Chondrocyte (in vitro differentiated cells): ENCODE measurements around the gene ARID5B. TPM values are rescaled to one million over a fixed set of nuclear protein-coding genes. Genes with fewer than 3 reads are reported as not detected.

Experiments
- DNase-seq: peaks from one replicate; pipeline ENCODE4 v3.0.0; 2021; ENCODE audit warnings: mixed read lengths, low spot score
- H3K27ac Mint-ChIP-seq: one replicate; pipeline ENCODE4 v1.8.0; 2021; ENCODE audit warnings: mild to moderate bottlenecking, moderate library complexity, mixed read lengths; ENCODE audit not compliant: unreplicated experiment
- H3K27me3 Mint-ChIP-seq: 2 replicates; pipeline ENCODE4 v1.8.0; 2021; ENCODE audit warnings: low read depth, mixed read lengths
- H3K36me3 Mint-ChIP-seq: 2 replicates; pipeline ENCODE4 v1.8.0; 2021; ENCODE audit warnings: low read depth, mixed read lengths
- H3K4me1 Mint-ChIP-seq: 2 replicates; pipeline ENCODE4 v1.8.0; 2021; ENCODE audit warnings: low read depth, mild to moderate bottlenecking, mixed read lengths
- H3K4me3 Mint-ChIP-seq: one replicate; pipeline ENCODE4 v1.8.0; 2021; ENCODE audit warnings: mild to moderate bottlenecking, moderate library complexity, mixed read lengths; ENCODE audit not compliant: unreplicated experiment
- H3K9me3 Mint-ChIP-seq: 2 replicates; pipeline ENCODE4 v1.8.0; 2021; ENCODE audit warnings: low read depth, mixed read lengths
- CTCF ChIP-seq: fragments of 200-600 bp; sonication (generic); IDR thresholded peaks from 2 replicates; pipeline ENCODE4 v1.5.0; 2021; ENCODE audit warnings: antibody characterized with exemption, mild to moderate bottlenecking, moderate library complexity
- total RNA-seq: library from RNA; stranded (reverse); gene quantifications from 3 replicates; pipeline ENCODE4 v1.2.1, GENCODE V29; 2021

ARID5B gene
- total RNA-seq, 1 donor from 2014 or later, result 93.6 TPM

- no peak for DNase-seq
- Mint-ChIP-seq H3K27ac (peak overlapping the region; percentile 95), H3K36me3 (peaks cover 7% of the 10 kb centered on the region), H3K4me3 (peak overlapping the region; percentile 48), H3K4me1 (peaks cover 74% of the 10 kb centered on the region), H3K27me3 (no peaks in the 10 kb centered on the region), H3K9me3 (peaks cover 5% of the 10 kb centered on the region)
- no peak for TF ChIP-seq CTCF
Observed at GRCh38 chr10:61964059-61964709, 62.7 kb downstream of the ARID5B start.

- peak overlapping the region; percentile 95 for H3K27ac Mint-ChIP-seq
Observed at GRCh38 chr10:61964949-61965702, 63.6 kb downstream of the ARID5B start.

GRCh38 chr10:61965703-61966395, 64.3 kb downstream of the ARID5B start:
- no peak for TF ChIP-seq CTCF
- H3K4me3 Mint-ChIP-seq, result no peak overlapping the region
- H3K9me3 Mint-ChIP-seq, result peaks cover 5% of the 10 kb centered on the region
- no peak for DNase-seq
- peaks cover 7% of the 10 kb centered on the region for H3K36me3 Mint-ChIP-seq
- peak overlapping the region; percentile 95 for H3K27ac Mint-ChIP-seq
- H3K27me3 Mint-ChIP-seq, result no peaks in the 10 kb centered on the region
- H3K4me1 Mint-ChIP-seq, result peaks cover 76% of the 10 kb centered on the region

More at GRCh38 chr10:61964949-61965702, 63.6 kb downstream of the ARID5B start:
- no peak for TF ChIP-seq CTCF
- peaks cover 5% of the 10 kb centered on the region for H3K9me3 Mint-ChIP-seq
- peaks cover 7% of the 10 kb centered on the region for H3K36me3 Mint-ChIP-seq
- peaks cover 72% of the 10 kb centered on the region for H3K4me1 Mint-ChIP-seq
- H3K27me3 Mint-ChIP-seq, result no peaks in the 10 kb centered on the region
- peak overlapping the region; percentile 48 for H3K4me3 Mint-ChIP-seq
- no peak for DNase-seq

- TF ChIP-seq CTCF, result no peak
- no peak for DNase-seq
- peaks cover 82% of the 10 kb centered on the region for H3K4me1 Mint-ChIP-seq
- peaks cover 6% of the 10 kb centered on the region for H3K36me3 Mint-ChIP-seq
- H3K27me3 Mint-ChIP-seq, result no peaks in the 10 kb centered on the region
- H3K4me3 Mint-ChIP-seq, result no peak overlapping the region
- H3K27ac Mint-ChIP-seq, result no peak overlapping the region
- peaks cover 5% of the 10 kb centered on the region for H3K9me3 Mint-ChIP-seq
Observed at GRCh38 chr10:61967298-61967697, 65.8 kb downstream of the ARID5B start.
